Muscle of back (tissue), 11 donors: ENCODE measurements around the gene STK4. TPM values are rescaled to one million over a fixed set of nuclear protein-coding genes. Genes with fewer than 3 reads are reported as not detected.
A peak's percentile ranks its signal among the peaks of the same experiment; 100 is the strongest.
"Not testable (repeated sequence)": the region's sequence is repeated elsewhere in the genome, so short reads cannot be mapped to it uniquely, and the experiment has no call there.

Experiments
- DNase-seq, 3 donors: peaks; one replicate each; pipeline versions ENCODE4 v3.0.0 to v3.0.0-alpha.2; 2013
- polyA plus RNA-seq, 10 donors: library from polyadenylated mRNA; unstranded; fragments of 120-200 nt; gene quantifications; one replicate each; pipeline ENCODE4 v1.2.1, GENCODE V29; 2013; ENCODE audit not compliant: insufficient read length in 10 of 10

Gene STK4
- polyA plus RNA-seq, 10 donors, result 7.6 to 13.4 (median 11.5) TPM

GRCh38 chr20:45021631-45022030 is 55.3 kb downstream of the STK4 start:
- no peak for DNase-seq

GRCh38 chr20:45023140-45023539 is 56.8 kb downstream of the STK4 start:
- not testable (repeated sequence) for DNase-seq

DNA sequence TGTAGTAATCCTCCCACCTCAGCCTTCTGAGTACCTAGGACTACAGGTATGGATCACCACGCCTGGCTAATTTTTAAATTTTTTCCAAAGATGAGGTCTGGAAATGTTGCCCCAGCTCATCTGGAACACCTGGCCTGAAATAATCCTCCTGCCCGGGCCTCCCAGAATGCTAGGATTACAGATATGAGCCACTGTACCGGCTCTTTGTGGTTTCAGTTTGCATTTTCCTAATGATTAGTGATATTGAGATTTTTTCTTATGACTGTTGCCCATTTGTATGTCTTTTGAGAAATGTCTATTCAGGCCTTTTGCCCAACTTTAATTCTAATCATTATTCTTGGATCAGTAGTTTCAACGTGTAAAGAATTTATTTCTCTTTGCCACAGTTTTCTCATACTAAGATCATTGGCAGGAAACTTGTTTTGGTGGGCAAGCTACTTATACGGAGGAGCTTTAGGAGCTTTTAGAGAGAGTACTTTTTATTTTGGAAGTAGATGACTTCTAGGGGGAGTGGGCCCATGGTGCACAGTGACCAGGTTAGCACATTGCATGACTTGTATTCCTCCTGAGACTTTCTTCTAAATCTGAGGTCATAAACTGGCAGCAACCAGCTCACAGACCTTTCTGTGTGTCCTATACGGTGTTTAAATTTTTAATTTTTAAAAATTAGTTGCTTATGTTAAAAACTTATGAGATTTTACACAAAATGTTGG is 62.3 kb downstream of the STK4 start:
- DNase-seq, result no peak

- no peak for DNase-seq
These were observed 63.6 kb downstream of the STK4 start for GRCh38 chr20:45029884-45030283.

- no peak for DNase-seq
These were observed 66.0 kb downstream of the STK4 start for GRCh38 chr20:45032276-45032675.

- DNase-seq, result no peak
These were observed 66.5 kb downstream of the STK4 start for GRCh38 chr20:45032781-45033180.

- no peak for DNase-seq
These were observed 68.1 kb downstream of the STK4 start for GRCh38 chr20:45034436-45034835.

DNA sequence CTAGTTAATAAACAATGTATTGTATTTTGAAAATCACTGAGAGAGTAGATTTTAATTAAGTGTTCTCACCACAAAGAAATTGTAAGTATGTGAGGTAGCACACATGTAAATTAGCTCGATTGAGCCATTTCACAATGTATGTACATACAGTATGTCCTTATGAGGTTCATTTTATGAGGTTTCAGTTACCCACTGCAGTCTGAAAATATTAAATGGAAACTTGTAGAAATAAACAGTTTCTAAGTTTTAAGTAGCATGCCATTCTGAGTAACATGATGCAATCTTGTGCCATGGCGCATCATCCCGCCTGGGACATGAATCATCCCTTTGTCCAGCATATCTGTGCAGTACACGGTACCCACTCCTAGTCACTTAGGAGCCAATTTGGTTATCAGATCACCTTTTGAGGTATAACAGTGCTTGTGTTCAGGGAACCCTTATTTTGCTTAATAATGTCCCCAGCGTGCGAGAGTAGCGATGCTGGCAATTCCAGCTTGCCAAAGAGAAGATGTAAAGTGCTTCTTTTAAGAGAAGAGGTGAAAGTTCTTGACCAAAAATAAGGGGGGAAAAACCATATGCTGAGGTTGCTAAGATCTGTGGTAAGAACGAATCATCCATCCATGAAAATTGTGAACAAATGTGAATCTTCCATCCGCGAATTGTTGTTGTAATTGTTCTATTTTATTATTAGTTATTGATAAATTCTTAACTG is 69.9 kb downstream of the STK4 start:
- DNase-seq, result no peak

DNA sequence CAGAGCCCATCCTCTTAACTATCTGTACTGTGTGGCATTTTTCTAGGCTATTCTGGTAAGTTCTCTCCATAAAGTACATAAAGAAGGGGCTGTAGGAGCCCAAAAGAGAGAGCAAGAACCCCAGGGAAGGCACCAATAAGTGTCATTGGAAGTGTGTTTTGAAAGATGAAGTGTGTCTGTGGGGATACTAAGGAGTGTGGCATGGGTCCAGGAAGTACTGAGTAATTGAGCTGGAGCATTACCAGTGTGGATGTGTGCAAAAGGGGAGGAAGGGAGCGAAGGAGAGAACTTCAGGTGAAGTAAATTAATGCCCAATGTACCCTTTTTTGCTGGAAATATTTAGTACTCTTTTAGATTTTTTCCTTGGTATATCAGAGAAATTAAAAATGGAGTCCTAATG is 70.7 kb downstream of the STK4 start:
- peak in 1 of 3 donors; percentile 36 for DNase-seq

GRCh38 chr20:45037635-45038034 is 71.3 kb downstream of the STK4 start:
- DNase-seq, result no peak

DNA sequence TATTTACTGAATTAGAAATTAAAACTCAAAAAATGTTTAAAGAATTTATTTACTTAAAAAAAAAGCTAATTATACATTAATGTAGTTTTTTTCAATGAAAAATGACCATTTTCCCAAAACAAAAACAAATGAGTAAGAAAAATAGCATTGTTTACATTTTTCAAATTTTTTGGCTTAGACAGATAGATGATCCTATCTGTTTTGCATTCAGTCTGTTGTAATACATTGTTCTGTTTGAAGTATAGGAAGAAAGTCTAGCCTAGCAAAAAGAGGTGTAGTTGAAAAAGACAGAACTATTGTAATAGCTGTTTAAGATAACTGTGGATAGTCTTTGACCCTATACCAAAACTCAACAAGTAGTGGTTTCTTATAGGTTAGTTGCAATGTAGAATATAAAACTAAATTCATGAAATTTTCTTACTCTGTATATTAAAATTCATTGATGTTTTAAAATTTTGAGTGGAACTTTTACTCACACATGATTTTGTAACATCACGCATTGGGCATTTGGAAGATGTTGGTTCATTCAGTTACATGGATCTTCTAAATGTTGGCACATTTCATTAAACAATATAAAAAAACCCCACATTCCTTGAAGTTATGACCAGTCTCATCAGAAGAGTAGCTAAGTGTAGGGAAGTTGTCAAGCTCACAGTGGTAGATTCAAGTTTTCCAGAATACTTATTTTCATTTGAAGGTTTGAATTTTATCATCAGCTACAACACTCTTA is 72.6 kb downstream of the STK4 start:
- DNase-seq, result no peak

DNA sequence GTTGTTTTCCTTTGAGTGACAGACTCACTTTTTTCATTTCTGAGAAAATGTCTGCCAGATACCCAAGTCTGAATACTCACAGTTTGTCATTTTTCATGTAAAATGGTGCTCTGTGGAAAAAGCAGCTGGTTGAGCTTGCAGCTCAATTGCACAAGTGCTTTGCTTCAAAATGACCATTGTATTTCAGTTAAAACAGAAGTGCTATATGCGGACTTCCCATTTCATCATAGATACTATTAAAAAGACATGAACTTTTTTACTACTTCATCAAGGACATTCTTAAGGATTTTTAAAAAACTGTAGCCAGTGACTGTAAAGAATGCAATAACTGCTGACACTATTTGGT is 73.1 kb downstream of the STK4 start:
- DNase-seq, result no peak

DNA sequence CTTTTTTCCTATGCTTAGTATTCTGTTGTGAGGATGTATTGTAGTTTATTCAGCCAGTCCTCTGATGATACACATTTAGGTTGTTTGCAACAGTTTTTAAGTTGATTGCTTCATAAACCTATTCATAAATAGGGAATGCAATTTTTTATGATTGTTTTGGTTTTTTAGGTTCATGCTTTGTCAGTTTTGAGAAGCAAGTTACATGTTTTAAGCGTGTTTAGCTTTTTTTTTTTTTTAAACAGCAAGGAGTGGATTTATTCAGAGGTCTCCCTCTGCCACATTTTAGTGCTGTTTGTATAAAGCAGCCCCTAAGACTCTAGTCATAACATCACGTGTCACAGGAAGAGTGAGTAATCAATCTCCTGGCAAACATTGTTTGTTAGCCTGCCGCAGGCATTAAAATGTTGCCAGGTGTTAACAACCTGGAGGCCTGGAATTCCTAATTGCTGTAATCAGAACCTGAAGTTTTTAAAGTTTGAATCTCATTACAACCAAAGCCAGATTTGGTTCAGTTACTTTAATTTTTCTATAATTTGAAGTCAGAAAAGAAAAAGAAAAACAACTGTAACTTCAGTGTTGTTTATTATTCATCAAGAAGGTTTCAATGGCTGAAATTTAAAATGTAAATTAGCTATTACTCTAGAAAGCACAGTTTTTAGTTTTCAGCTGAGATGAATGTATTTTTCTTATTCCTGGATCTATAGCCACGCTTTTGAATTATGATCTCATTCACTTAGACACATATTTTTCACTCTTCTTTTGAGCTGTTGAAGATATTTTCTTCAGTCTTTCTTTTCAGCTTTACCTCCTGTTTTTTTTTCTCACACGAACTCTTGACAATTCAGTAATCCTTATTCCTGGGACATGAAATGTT is 75.4 kb downstream of the STK4 start:
- no peak for DNase-seq

DNA sequence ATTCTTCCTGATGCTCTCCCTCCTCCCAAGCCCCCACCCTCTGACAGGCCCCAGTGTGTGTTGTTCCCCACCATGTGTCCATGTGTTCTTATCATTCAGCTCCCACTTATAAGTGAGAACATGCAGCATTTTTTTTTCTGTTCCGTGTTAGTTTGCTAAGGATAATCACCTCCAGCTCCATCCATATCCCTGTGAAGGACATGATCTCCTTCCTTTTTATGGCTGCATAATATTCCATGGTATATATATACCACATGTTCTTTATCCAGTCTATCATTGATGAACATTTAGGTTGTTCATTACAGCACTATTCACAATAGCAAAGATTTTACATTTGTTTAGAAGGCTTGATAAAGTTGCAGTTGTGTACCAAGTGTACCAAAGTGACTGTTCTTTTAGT is 76.7 kb downstream of the STK4 start:
- no peak for DNase-seq

- DNase-seq, result peak; percentile 59 to 75 (median 63)
These were observed 77.8 kb downstream of the STK4 start for GRCh38 chr20:45044084-45044573.

GRCh38 chr20:45044601-45045000 is 78.3 kb downstream of the STK4 start:
- DNase-seq, result no peak

DNA sequence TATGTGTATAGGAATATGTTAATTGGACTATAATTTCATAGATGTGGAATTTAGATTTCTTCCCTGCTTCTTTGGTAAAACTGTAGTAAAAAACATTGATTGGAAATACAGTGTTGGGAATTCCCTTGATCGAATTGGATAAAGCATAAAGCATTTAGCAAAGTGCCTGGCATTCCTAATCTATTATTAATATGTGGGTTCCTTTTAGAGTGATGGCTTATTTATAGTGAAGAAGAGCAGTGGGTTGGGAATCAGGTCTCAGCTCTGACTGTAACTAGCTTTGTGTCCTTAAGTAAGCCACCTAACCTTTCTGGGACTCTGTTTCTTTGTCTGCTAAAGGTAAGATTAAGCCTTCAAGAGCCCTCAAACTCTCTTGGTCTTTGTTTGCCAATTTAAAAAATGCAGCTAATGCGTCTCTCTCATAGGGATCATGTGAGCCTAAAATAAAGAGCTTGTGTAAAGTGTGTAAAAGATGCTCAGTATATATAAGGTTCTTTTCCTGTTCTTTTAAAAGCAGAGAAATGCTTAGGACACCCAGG is 81.3 kb downstream of the STK4 start:
- DNase-seq, result no peak

GRCh38 chr20:45049438-45049837 is 83.1 kb downstream of the STK4 start:
- no peak for DNase-seq

GRCh38 chr20:45049904-45050471 is 83.7 kb downstream of the STK4 start:
- DNase-seq, result no peak

DNA sequence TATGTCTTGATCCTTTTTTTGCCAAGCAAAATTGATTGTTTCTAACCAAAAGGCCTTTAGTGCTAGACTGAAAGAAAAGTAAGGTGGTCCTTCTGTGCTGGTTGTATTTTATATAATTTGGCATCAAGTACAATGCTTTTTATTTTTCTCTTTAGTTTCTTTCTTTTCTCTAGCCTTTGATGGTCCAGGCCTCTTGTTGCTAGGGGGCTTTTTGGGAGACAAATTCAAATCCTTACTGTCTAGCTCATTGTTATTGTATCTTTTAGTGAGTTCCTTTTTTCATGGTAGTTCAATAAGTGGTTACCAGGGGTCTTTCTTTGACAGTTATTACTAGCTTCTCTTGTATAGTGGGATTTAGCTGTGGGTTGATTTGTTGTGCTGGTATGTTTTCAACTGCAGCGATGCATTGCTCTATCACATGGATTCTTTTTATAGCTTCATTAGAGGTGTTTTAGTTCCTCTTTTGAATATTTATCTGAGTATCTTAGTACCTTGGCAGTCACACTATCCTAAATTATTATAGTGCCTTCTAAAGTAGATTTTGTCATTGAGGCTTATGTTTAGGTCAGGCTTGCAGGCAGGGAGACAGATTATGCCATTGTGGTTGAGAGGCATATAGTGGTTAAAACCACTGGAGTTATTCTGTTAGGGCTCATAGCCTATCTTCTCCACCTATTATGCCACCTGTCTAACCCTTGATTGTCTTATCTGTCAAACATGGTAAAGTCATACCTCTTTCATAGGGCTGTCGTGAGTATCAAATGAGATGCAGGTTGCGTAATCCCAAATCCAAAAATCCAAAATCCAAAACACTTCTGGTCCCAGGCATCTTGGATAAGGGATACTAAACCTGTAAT is 85.1 kb downstream of the STK4 start:
- DNase-seq, result no peak
